Bone marrow (tissue), 2 donors: Measurements from ENCODE around the gene FUT2.
A peak's percentile ranks its signal among the peaks of the same experiment; 100 is the strongest.
"Not testable (repeated sequence)": the region's sequence is repeated elsewhere in the genome, so short reads cannot be mapped to it uniquely, and the experiment has no call there.

Source experiments
- DNase-seq, 2 donors: peaks; one replicate each; lab custom pipeline; 2025; lab: John Stamatoyannopoulos, UW

Gene FUT2

DNA sequence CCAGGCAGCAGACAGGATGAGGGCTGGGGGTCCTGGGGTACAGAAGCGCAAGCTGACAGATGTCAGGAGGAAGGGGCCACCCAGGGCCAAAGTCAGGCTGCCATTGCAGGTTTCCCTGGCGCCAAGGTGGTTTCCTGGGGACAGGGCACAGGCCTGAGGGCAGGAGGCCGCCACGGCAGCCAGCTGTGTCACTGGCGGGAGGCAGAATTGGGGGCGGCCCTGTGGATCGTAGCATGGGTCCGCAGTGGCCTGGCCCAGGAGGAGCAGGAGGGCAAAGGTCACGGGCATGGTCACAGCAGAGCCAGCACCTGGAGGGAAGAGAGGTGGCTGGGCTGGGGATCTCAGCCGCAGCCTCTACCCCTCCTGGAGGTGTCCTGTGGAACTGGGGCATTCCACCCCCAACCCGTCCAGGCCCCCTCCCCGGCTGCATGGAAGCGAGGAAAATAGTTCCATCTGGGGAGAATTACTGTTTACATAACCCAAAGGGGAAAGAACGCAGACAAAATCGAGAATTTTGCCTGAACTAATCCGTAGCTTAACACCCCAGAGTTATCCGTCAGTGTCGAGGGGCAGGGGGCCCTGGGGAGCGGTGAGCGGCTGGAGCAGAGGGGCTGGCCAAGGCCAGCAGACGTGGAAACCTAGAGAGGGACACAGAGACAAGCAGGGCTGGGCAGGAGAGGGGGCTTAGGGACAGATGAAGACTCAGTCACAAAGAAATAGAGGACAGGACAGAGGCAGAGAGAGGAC is 24.9 kb upstream of the FUT2 start:
- DNase-seq, result no peak

DNA sequence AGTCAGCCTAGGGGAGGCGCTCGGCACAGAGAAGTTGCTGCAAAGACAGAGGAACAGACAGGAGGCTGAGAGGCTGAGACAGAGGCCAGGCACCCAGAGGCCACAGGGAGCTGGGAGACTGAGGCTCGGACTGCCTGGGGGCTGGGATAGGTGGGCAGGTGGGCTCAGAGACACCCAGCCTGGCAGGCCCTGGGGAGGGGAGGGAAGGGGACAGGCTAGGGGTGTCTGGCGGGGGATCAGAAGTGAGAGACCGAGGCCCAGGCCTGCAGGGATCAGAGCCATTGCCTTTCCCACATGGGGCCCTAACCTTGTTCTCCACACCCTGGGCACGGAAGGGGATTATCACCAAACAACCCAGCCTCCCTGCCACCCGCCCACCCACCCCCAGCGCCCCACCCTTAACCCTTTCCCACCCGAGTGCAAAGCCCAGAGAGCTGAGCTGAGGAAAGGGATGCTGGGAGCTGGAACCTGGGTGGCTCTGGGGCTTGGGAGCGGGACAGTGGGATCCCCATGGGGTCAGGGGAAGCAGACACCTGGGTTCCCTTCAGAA is 24.2 kb upstream of the FUT2 start:
- no peak for DNase-seq

DNA sequence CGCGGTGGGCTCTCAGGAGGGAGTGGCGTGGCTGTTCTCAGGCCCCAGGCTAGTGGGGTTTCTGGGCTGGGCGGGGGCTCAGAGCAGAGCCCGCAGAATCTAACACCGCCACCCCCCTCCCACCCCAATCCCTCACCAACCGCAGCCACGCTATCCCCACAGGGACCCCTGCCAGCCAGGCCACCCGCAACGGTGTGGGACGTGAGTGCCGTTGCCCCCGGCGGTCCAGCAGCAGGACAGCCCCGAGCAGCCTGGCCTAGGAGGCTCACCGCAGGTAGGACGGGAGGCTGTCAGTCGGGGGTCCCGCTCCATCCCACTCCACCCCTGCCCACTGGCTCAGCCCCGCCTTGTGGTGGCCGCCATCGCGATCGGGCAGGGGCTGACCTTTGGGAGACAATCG is 22.8 kb upstream of the FUT2 start, which contains the start of gene NTN5:
TSS of gene NTN5 (minus strand) at position 24 of the 400 bp plus-strand sequence. CDS start 2,031 bp downstream, outside the sequence.
- DNase-seq, result no peak

- no peak for DNase-seq
Measured at GRCh38 chr19:48673436-48674100, 22.2 kb upstream of the FUT2 start.

DNA sequence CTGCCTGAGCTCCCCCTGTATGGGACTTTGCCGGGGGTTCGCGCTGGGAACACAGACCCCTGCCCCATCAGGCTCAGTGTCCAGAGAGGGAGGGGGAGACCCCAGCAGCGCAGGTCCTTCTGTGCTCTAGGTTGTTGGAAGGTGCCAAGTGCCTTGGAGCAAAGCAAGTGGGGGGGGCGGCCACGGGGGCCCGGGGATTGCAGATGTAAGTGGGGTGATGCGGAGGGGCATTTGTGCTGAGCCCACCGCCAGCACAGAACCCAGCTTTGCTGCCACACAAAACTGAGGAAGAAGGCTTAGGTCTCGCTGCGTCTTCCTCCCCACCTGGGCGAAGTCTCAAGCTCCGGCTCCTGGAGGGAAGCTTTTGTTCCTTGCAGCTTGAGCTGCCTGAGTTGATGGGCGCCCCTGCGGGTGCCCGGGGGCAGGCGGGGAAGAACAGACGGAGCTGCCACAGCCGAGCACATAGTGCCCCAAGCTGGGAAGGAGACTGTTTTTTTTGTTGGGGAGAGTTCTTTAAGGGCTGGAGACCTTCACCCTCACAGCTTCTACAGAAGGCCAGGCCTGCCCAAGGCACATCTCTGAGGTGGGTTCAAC is 21.5 kb upstream of the FUT2 start:
- DNase-seq, result no peak

GRCh38 chr19:48674921-48675824 is 20.6 kb upstream of the FUT2 start:
- peak; percentile 13 to 66 for DNase-seq

DNA sequence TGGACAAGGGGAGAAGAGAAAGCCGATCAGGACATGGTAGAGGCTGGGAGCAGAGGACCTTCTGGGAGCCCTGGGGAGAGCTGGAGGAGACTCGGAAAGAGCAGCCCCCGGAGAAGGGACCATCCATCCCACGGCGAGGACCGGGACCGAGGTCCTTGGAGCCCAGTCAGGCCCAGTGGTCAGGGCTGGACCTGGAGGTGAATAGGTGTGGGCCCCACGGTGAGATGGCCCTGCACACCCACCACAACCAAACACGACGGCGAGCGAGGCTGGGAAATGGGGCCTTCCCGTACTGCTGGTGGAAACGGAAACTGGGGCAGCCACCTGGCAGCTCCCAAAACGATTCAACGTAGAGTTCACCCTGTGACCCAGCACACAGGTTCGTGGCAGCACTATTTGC is 19.3 kb upstream of the FUT2 start:
- no peak for DNase-seq

DNA sequence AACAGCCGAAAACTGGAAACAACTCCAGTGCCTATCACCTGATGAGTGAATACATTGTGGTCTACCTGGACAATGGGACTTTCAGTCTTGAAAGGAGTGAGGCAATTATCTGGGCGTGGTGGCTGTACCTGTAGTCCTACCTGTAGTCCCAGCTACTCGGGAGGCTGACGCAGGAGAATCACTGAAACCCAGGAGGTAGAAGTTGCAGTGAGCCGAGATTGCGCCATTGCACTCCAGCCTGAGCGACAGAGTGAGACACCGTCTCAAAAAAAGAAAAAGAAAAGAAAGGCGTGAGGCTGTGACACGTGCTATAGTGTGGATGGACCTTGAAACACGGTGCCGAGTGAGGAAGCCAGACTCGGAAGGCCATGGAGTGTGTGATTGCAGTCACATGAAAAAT is 18.9 kb upstream of the FUT2 start:
- DNase-seq, result no peak

GRCh38 chr19:48678201-48678600 is 17.6 kb upstream of the FUT2 start:
- no peak for DNase-seq

GRCh38 chr19:48680006-48680405 is 15.8 kb upstream of the FUT2 start:
- not testable (repeated sequence) for DNase-seq

- no peak for DNase-seq
Measured at GRCh38 chr19:48680436-48681126, 15.2 kb upstream of the FUT2 start.

- DNase-seq, result no peak
Measured at GRCh38 chr19:48681127-48681470, 14.7 kb upstream of the FUT2 start.

DNA sequence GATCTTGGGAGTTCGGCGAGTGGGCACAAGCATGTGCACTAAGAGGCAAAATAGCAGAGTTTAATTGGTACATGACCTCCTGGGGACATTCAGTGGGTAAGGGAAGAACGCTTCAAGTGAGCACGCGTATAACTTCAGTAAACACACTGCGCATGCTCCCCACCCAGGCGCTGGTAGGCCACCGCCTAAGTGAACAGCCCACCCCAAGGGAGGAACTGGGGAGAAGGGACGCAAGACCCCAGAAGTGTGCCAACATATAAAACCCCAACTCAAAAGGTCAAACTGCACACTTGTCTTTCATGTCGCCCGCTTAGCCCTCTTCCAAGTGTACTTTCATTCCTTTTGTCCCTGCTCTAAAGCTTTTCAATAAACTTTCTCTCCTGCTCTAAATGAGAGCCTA is 12.4 kb upstream of the FUT2 start:
- DNase-seq, result peak in 1 of 2 donors; percentile 3

- DNase-seq, result no peak
Measured at GRCh38 chr19:48685583-48685982, 10.2 kb upstream of the FUT2 start.

- no peak for DNase-seq
Measured at GRCh38 chr19:48686088-48686487, 9.7 kb upstream of the FUT2 start.

- DNase-seq, result not testable (repeated sequence)
Measured at GRCh38 chr19:48686637-48687036, 9.1 kb upstream of the FUT2 start.

DNA sequence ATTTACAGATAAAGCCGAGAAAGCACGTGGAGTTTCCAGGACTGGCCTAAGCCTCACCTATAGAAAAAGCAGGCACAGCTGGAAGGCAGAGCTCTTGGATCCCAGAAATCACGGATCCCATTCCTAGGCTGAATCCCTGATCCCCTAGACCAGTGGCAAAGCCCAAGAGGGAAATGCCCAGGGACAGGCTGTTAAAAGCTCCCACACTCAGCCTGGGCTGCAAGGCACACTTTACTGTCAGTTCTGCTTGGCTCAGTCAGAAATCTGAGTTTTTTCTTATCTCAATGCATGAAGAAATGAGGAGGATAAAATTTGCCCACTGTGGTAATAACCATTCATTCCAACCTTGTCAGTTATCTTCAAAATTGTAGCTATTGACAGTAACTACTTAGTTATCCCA is 8.0 kb upstream of the FUT2 start:
- no peak for DNase-seq

- no peak for DNase-seq
Measured at GRCh38 chr19:48689449-48689848, 6.3 kb upstream of the FUT2 start.

DNA sequence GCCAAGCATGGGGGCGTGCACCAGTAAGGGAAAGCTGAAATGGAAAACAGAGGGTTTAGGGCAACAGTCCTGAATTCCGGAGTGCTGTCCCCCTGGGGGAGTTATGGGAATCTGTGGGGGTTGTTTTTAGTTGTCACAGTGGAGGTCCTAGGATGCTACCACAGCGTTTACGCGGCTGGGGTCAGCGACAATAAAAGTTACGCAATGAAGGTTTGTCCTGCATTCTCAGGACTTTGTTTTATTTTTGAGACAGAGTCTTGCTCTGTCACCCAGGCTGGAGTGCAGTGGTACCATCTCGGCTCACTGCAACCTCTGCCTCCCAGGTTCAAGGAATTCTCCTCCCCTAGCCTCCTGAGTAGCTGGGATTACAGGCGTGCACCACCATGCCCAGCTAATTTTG is 2.1 kb upstream of the FUT2 start:
- DNase-seq, result not testable (repeated sequence)

- DNase-seq, result no peak
Measured at GRCh38 chr19:48696353-48697010, 711 bp downstream of the FUT2 start.

- DNase-seq, result no peak
Measured at GRCh38 chr19:48698046-48698445, 2.3 kb downstream of the FUT2 start.
